ENCODE measurements around the gene NEK5.
"Not testable (repeated sequence)": the region's sequence is repeated elsewhere in the genome, so short reads cannot be mapped to it uniquely, and the experiment has no call there.

The NEK5 gene

GRCh38 chr13:52067237-52067636 lies 61.6 kb downstream of the NEK5 start:
- DNase-seq (no peak), ATAC-seq (no peak)
- peaks cover 22% of the 10 kb centered on the region for H3K9me3 Mint-ChIP-seq
- peaks cover 14% of the 10 kb centered on the region for H3K27me3 Mint-ChIP-seq
- no peak overlapping the region for H3K27ac Mint-ChIP-seq
- H3K4me3 Mint-ChIP-seq = no peak overlapping the region
- H3K4me1 Mint-ChIP-seq = peaks cover 10% of the 10 kb centered on the region
- peaks cover 11% of the 10 kb centered on the region for H3K36me3 Mint-ChIP-seq (ENCODE audit: low read depth)

GRCh38 chr13:52061587-52061986 lies 67.3 kb downstream of the NEK5 start:
- DNase-seq (no peak), ATAC-seq (no peak)
- no peak overlapping the region for H3K27ac Mint-ChIP-seq
- H3K27me3 Mint-ChIP-seq = no peaks in the 10 kb centered on the region
- H3K9me3 Mint-ChIP-seq = peaks cover 10% of the 10 kb centered on the region
- H3K36me3 Mint-ChIP-seq (ENCODE audit: low read depth) = peaks cover 2% of the 10 kb centered on the region
- H3K4me1 Mint-ChIP-seq = no peaks in the 10 kb centered on the region
- no peak overlapping the region for H3K4me3 Mint-ChIP-seq

GRCh38 chr13:52061064-52061463 lies 67.8 kb downstream of the NEK5 start:
- H3K36me3 Mint-ChIP-seq (ENCODE audit: low read depth); H3K27ac Mint-ChIP-seq; ATAC-seq; H3K9me3 Mint-ChIP-seq; DNase-seq; H3K4me1 Mint-ChIP-seq; H3K27me3 Mint-ChIP-seq; H3K4me3 Mint-ChIP-seq: not testable (repeated sequence)

DNA sequence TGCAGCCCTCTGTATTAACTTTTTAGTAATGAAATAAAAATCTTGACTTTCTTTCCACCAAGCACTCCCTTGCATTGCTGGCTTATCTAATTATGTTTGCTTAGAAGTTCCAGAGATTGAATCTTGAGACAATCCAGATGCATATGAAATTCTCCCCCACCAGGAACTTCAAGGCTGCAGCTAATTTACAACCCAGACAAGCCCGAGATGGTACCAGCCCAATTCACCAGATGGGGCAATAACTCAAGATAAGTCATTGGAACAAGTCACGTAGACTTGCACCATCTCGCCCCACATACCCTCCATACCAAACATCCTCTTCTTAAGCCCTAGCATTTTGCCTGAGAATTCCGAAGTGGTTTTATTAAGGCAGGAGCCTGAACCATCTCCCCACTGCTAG lies 75.4 kb downstream of the NEK5 start:
- no peaks in the 10 kb centered on the region for H3K4me1 Mint-ChIP-seq
- DNase-seq (no peak), ATAC-seq (no peak)
- peaks cover 2% of the 10 kb centered on the region for H3K36me3 Mint-ChIP-seq (ENCODE audit: low read depth)
- no peak overlapping the region for H3K4me3 Mint-ChIP-seq
- H3K9me3 Mint-ChIP-seq = peaks cover 19% of the 10 kb centered on the region
- H3K27me3 Mint-ChIP-seq = peaks cover 4% of the 10 kb centered on the region
- no peak overlapping the region for H3K27ac Mint-ChIP-seq

- ATAC-seq (no peak), DNase-seq (no peak)
- no peak overlapping the region for H3K27ac Mint-ChIP-seq
- H3K4me1 Mint-ChIP-seq = no peaks in the 10 kb centered on the region
- peaks cover 4% of the 10 kb centered on the region for H3K27me3 Mint-ChIP-seq
- peaks cover 2% of the 10 kb centered on the region for H3K36me3 Mint-ChIP-seq (ENCODE audit: low read depth)
- H3K9me3 Mint-ChIP-seq = peaks cover 19% of the 10 kb centered on the region
- H3K4me3 Mint-ChIP-seq = no peak overlapping the region
Measured at GRCh38 chr13:52051400-52051799, 77.5 kb downstream of the NEK5 start.

- DNase-seq = no peak
- peaks cover 19% of the 10 kb centered on the region for H3K9me3 Mint-ChIP-seq
- H3K36me3 Mint-ChIP-seq (ENCODE audit: low read depth) = peaks cover 7% of the 10 kb centered on the region
Measured at GRCh38 chr13:52048516-52048915, 80.4 kb downstream of the NEK5 start.

DNA sequence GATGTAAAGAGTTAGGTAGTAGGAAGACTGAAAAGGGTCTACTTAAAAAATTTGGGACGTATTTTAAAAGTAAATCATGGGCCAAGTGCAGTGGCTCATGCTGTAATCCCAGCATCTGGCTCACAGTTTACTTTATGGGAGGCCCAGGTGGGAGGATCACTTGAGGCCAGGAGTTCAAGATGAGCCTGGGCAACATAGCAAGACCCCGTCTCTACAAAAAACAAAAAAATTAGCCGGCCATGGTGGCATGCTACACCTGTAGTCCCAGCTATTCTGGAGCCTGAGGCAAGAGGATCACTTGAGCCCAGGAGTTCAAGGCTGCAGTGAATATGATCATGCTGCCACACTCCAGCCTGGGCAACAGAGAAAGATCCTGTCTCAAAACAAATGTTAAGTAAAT lies 81.4 kb downstream of the NEK5 start:
- H3K27ac Mint-ChIP-seq = no peak overlapping the region
- ATAC-seq (no peak), DNase-seq (no peak)
- peaks cover 7% of the 10 kb centered on the region for H3K36me3 Mint-ChIP-seq (ENCODE audit: low read depth)
- no peaks in the 10 kb centered on the region for H3K4me1 Mint-ChIP-seq
- H3K9me3 Mint-ChIP-seq = peaks cover 19% of the 10 kb centered on the region
- peaks cover 4% of the 10 kb centered on the region for H3K27me3 Mint-ChIP-seq
- no peak overlapping the region for H3K4me3 Mint-ChIP-seq

More at GRCh38 chr13:52048516-52048915, 80.4 kb downstream of the NEK5 start:
- no peak overlapping the region for H3K27ac Mint-ChIP-seq
- H3K4me3 Mint-ChIP-seq = no peak overlapping the region
- peaks cover 4% of the 10 kb centered on the region for H3K27me3 Mint-ChIP-seq
- ATAC-seq = no peak
- no peaks in the 10 kb centered on the region for H3K4me1 Mint-ChIP-seq

- DNase-seq (no peak), ATAC-seq (no peak)
- no peak overlapping the region for H3K27ac Mint-ChIP-seq
- peaks cover 10% of the 10 kb centered on the region for H3K36me3 Mint-ChIP-seq (ENCODE audit: low read depth)
- H3K27me3 Mint-ChIP-seq = peaks cover 1% of the 10 kb centered on the region
- peaks cover 15% of the 10 kb centered on the region for H3K9me3 Mint-ChIP-seq
- H3K4me1 Mint-ChIP-seq = no peaks in the 10 kb centered on the region
- H3K4me3 Mint-ChIP-seq = no peak overlapping the region
Measured at GRCh38 chr13:52043675-52044074, 85.2 kb downstream of the NEK5 start.

DNA sequence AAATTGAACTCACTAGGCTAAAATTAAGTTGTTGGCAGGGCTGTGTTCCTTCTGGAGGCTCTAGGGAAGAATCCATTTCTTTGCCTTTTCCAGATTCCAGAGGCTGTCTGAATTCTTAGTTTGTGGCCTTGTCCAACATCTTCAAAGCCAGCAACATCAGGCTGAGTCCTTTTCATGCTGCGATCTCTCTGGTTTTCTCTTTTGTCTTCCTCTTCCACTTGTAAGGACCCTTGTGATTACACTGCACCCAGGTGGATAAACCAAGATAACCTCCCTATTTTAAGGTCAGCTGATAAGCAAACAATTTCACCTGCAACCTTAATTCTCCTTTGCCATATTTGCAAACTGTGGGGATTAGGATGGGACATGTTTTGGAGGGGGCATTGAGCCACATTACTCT lies 92.8 kb downstream of the NEK5 start:
- Mint-ChIP-seq H3K27me3 (no peaks in the 10 kb centered on the region), H3K27ac (no peak overlapping the region), H3K4me3 (no peak overlapping the region), H3K36me3 (ENCODE audit: low read depth) (peaks cover 9% of the 10 kb centered on the region), H3K4me1 (peaks cover 2% of the 10 kb centered on the region), H3K9me3 (peaks cover 6% of the 10 kb centered on the region)
- DNase-seq (no peak), ATAC-seq (no peak)

- no peak overlapping the region for H3K4me3 Mint-ChIP-seq
- H3K27ac Mint-ChIP-seq = no peak overlapping the region
- ATAC-seq = no peak
- H3K36me3 Mint-ChIP-seq (ENCODE audit: low read depth) = peaks cover 17% of the 10 kb centered on the region
- H3K4me1 Mint-ChIP-seq = peaks cover 2% of the 10 kb centered on the region
- DNase-seq = no peak
- peaks cover 8% of the 10 kb centered on the region for H3K9me3 Mint-ChIP-seq
- no peaks in the 10 kb centered on the region for H3K27me3 Mint-ChIP-seq
Measured at GRCh38 chr13:52034616-52035226, 94.2 kb downstream of the NEK5 start.

DNA sequence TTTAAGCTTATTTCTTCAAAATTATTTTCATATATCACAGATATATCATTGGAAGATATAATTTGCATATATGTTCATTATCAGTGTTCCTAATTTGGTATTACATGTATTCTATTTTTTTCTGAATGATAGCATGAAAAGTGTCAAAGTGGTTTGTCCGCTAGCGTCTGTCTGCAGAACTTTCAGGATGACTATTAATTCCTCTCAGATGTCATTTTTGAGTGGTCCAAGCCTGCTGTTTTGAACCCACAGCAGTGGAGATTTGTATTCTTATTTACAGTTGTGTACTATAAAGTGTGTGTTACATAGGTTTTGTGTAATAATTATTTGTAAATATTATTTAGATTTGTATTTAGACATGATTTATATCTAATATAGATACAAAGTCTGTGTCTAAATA lies 95.8 kb downstream of the NEK5 start:
- DNase-seq (no peak), ATAC-seq (no peak)
- peaks cover 2% of the 10 kb centered on the region for H3K4me1 Mint-ChIP-seq
- no peak overlapping the region for H3K4me3 Mint-ChIP-seq
- H3K9me3 Mint-ChIP-seq = peaks cover 18% of the 10 kb centered on the region
- no peak overlapping the region for H3K27ac Mint-ChIP-seq
- peaks cover 33% of the 10 kb centered on the region for H3K36me3 Mint-ChIP-seq (ENCODE audit: low read depth)
- no peaks in the 10 kb centered on the region for H3K27me3 Mint-ChIP-seq

- peaks cover 57% of the 10 kb centered on the region for H3K36me3 Mint-ChIP-seq (ENCODE audit: low read depth)
- not testable (repeated sequence) for H3K27ac Mint-ChIP-seq
Measured at GRCh38 chr13:52030401-52030800, 98.5 kb downstream of the NEK5 start.

GRCh38 chr13:52029569-52029968 lies 99.3 kb downstream of the NEK5 start:
- Mint-ChIP-seq H3K36me3 (ENCODE audit: low read depth) (peaks cover 63% of the 10 kb centered on the region), H3K4me1 (peaks cover 5% of the 10 kb centered on the region), H3K27ac (no peak overlapping the region), H3K27me3 (no peaks in the 10 kb centered on the region), H3K9me3 (peaks cover 30% of the 10 kb centered on the region), H3K4me3 (no peak overlapping the region)
- ATAC-seq (no peak), DNase-seq (no peak)

More at GRCh38 chr13:52030401-52030800, 98.5 kb downstream of the NEK5 start:
- peaks cover 30% of the 10 kb centered on the region for H3K9me3 Mint-ChIP-seq
- not testable (repeated sequence) for H3K4me3 Mint-ChIP-seq, ATAC-seq, H3K27me3 Mint-ChIP-seq, H3K4me1 Mint-ChIP-seq, DNase-seq

DNA sequence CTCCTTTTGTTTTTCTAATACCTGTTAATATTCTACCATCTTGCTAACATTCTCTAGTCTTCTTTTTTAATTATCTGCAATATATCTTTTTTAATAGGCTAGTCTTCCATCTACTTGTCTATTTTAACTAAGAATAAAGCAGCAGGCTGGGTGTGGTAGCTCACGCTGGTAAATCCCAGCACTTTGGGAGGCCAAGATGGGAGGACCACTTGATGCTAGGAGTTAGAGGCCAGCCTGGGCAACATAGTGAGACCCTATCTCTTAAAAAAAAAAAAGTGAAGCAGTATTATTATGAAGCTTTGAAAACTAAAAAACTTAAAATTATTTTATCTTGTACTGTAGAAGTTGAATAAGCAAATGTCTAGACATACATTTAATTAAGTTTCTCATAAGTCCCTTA lies 101.0 kb downstream of the NEK5 start:
- Mint-ChIP-seq H3K27me3 (no peaks in the 10 kb centered on the region), H3K4me3 (no peak overlapping the region), H3K27ac (no peak overlapping the region), H3K36me3 (ENCODE audit: low read depth) (peaks cover 76% of the 10 kb centered on the region), H3K4me1 (peaks cover 5% of the 10 kb centered on the region), H3K9me3 (peaks cover 30% of the 10 kb centered on the region)
- DNase-seq (no peak), ATAC-seq (no peak)

DNA sequence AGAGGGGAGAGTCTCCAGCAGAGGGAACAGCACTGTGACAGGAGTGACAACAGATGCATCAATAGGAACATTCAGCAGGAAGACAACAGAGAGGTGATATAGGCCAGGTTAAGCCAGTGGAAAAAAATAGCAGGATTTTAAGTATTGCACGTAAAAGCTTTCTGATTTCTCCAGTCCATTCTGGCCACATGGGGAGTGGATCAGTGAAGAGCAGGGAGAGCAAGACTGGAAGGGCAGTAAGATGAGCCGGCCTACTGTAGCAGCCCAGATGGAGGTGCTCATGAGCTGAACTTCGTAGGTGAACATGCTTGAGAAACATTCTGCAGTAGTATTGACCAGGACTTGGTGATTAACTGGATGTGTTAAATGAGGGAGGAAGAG lies 102.6 kb downstream of the NEK5 start:
- Mint-ChIP-seq H3K4me1 (peaks cover 3% of the 10 kb centered on the region), H3K36me3 (ENCODE audit: low read depth) (peaks cover 83% of the 10 kb centered on the region), H3K27ac (no peak overlapping the region)

More for the DNA sequence above, 102.6 kb downstream of the NEK5 start:
- Mint-ChIP-seq H3K27me3 (no peaks in the 10 kb centered on the region), H3K4me3 (no peak overlapping the region), H3K9me3 (peaks cover 30% of the 10 kb centered on the region)
- ATAC-seq (no peak), DNase-seq (no peak)
